Measurements from ENCODE around the gene PHACTR2. TPM values are rescaled to one million over a fixed set of nuclear protein-coding genes. Genes with fewer than 3 reads are reported as not detected.
"Not testable (repeated sequence)": the region's sequence is repeated elsewhere in the genome, so short reads cannot be mapped to it uniquely, and the experiment has no call there.

Gene PHACTR2
- total RNA-seq, 1 donor from 2014 or later: 44.8 TPM

GRCh38 chr6:143845033-143845432, 167.3 kb downstream of the PHACTR2 start:
- intact Hi-C loops (cut with micrococcal nuclease): loop anchor here (2.0 to 10.0 kb wide), 2 partner anchors 166 to 940 kb away; no protein-coding TSS in a partner anchor

GRCh38 chr6:143851706-143852105, 173.9 kb downstream of the PHACTR2 start:
- intact Hi-C loops (cut with micrococcal nuclease): not testable (repeated sequence)

- intact Hi-C loops (cut with micrococcal nuclease): not testable (repeated sequence)
Observed at GRCh38 chr6:143855057-143855456, 177.3 kb downstream of the PHACTR2 start.

GRCh38 chr6:143856762-143857161, 179.0 kb downstream of the PHACTR2 start:
- intact Hi-C loops (cut with micrococcal nuclease): not testable (repeated sequence)

- intact Hi-C loops (cut with micrococcal nuclease): no loop called here
Observed at GRCh38 chr6:143857651-143858050, 179.9 kb downstream of the PHACTR2 start.

GRCh38 chr6:143859891-143860660, 182.3 kb downstream of the PHACTR2 start:
- intact Hi-C loops (cut with micrococcal nuclease): no loop called here

- intact Hi-C loops (cut with micrococcal nuclease): no loop called here
Observed at GRCh38 chr6:143863771-143864170, 186.0 kb downstream of the PHACTR2 start.

GRCh38 chr6:143864234-143864633, 186.5 kb downstream of the PHACTR2 start, which contains the start of gene ZC2HC1B:
Gene ZC2HC1B (plus strand): TSS chr6:143864474. CDS start chr6:143864540, 66 bp downstream.
- intact Hi-C loops (cut with micrococcal nuclease): no loop called here

GRCh38 chr6:143867236-143867635, 189.5 kb downstream of the PHACTR2 start:
- intact Hi-C loops (cut with micrococcal nuclease): no loop called here

GRCh38 chr6:143868808-143869207, 191.0 kb downstream of the PHACTR2 start:
- intact Hi-C loops (cut with micrococcal nuclease): not testable (repeated sequence)

GRCh38 chr6:143871202-143871730, 193.5 kb downstream of the PHACTR2 start:
- intact Hi-C loops (cut with micrococcal nuclease): not testable (repeated sequence)

GRCh38 chr6:143872201-143872600, 194.4 kb downstream of the PHACTR2 start:
- intact Hi-C loops (cut with micrococcal nuclease): loop anchor here (1.0 kb wide), 1 partner anchor 29 kb away; the partner anchor contains the start of gene LTV1

- intact Hi-C loops (cut with micrococcal nuclease): not testable (repeated sequence)
Observed at GRCh38 chr6:143873600-143873999, 195.8 kb downstream of the PHACTR2 start.

- intact Hi-C loops (cut with micrococcal nuclease): not testable (repeated sequence)
Observed at GRCh38 chr6:143874503-143874902, 196.7 kb downstream of the PHACTR2 start.

GRCh38 chr6:143877584-143878271, 200.0 kb downstream of the PHACTR2 start:
- intact Hi-C loops (cut with micrococcal nuclease): no loop called here

GRCh38 chr6:143878272-143878760, 200.6 kb downstream of the PHACTR2 start:
- intact Hi-C loops (cut with micrococcal nuclease): no loop called here

GRCh38 chr6:143880412-143880811, 202.6 kb downstream of the PHACTR2 start:
- intact Hi-C loops (cut with micrococcal nuclease): no loop called here

Other genes starting within 250 kb of the PHACTR2 start
- gene ADAT2, start 227.3 kb upstream of the PHACTR2 start, total RNA-seq: 19.5 and 22.6 TPM in 2 replicates
- 13.0 and 17.2 TPM in 2 replicates for gene PEX3, start 227.2 kb upstream of the PHACTR2 start, total RNA-seq
- gene FUCA2, start 166.2 kb upstream of the PHACTR2 start, total RNA-seq: 15.7 and 17.3 TPM in 2 replicates
- 30.2 and 33.1 TPM in 2 replicates for gene LTV1, start 165.4 kb downstream of the PHACTR2 start, total RNA-seq
- not detected in 2 replicates for gene ZC2HC1B, start 186.5 kb downstream of the PHACTR2 start, total RNA-seq

All from T-helper 1 cell treated with Interleukin-12 subunit alpha and Interleukin-12 subunit beta and Interleukin-4 antibody, amounts not matched to agents 30 ng/mL and 1 ng/mL, for 36 hours (primary cell).